ENCODE data around the gene APLP2.
"Not testable (repeated sequence)": the region's sequence is repeated elsewhere in the genome, so short reads cannot be mapped to it uniquely, and the experiment has no call there.

The APLP2 gene

DNA sequence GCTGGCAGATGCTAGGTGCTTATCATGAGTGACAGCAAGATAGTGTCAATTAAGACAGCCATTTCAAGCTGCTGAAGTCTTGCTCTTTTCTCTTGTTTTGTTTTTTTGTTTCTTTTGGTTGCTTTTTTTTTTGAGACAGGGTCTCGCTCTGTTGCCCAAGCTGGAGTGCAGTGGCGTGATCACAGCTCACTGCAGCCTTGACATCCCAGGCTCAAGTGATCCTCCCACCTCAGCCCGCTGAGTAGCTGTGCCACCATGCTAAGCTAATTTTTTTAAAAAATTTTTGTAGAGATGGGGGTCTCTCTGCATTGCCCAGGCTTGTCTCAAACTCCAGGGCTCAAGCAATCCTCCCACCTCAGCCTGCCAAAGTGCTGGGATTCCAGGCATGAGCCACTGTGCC lies 102.3 kb downstream of the APLP2 start:
- DNase-seq (ENCODE audit: low read depth) = not testable (repeated sequence)

DNA sequence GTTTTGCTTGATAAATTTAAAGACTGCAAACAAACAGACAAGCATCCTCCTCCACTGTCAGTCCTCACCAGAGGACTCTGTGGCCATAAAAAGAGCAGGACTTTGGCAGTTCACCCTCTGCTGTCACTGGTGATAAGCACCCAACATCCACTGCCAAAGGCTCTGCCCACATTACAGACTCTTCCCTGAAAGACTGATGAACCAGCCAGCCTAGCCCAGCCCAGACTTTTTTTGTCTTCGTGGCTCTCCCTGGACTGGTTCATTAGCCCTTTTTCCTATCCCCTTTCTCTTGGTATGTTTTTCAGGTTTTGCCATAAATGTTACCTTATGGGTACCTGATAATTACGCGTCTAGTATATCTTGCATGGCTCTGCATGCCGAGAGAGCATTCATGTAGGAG lies 104.9 kb downstream of the APLP2 start:
- DNase-seq (ENCODE audit: low read depth) = no peak

DNA sequence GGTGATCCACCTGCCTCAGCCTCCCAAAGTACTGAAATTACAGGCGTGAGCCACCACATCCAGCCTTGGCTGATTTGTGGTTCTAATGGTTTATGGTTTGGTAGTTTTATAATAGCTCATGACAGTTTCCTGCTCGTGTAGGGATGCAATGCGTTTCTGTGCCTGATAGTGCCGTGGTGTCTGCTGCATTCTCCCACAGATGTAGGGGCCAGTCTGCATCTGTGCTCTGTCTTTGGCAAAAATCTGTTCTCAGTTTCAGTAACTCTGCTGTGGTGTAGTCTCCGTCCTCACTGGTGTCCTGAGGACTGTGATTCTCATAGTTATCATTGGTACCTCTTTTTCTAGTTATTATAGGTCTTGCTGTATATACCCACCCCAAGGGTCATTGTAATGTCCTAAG lies 106.2 kb downstream of the APLP2 start:
- no peak for DNase-seq (ENCODE audit: low read depth)

DNA sequence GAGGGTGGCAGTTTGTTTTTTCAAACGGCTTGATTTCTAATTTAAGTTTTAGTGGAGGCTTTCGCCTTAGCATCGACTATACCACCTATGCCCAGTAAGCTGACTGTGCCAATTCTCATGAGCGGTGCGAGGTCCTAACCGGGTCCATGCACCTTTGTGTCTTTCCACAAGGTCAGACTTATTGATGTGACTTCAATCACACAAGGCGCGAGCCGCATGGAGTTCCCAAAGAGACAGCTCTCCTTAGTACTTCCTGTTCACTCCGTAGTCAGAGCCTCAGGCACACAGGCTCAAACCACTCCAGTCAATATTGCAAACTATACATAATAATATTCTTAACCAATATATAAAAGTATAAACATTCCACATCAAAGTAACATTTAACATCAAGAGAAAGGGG lies 108.1 kb downstream of the APLP2 start:
- no peak for DNase-seq (ENCODE audit: low read depth)

DNA sequence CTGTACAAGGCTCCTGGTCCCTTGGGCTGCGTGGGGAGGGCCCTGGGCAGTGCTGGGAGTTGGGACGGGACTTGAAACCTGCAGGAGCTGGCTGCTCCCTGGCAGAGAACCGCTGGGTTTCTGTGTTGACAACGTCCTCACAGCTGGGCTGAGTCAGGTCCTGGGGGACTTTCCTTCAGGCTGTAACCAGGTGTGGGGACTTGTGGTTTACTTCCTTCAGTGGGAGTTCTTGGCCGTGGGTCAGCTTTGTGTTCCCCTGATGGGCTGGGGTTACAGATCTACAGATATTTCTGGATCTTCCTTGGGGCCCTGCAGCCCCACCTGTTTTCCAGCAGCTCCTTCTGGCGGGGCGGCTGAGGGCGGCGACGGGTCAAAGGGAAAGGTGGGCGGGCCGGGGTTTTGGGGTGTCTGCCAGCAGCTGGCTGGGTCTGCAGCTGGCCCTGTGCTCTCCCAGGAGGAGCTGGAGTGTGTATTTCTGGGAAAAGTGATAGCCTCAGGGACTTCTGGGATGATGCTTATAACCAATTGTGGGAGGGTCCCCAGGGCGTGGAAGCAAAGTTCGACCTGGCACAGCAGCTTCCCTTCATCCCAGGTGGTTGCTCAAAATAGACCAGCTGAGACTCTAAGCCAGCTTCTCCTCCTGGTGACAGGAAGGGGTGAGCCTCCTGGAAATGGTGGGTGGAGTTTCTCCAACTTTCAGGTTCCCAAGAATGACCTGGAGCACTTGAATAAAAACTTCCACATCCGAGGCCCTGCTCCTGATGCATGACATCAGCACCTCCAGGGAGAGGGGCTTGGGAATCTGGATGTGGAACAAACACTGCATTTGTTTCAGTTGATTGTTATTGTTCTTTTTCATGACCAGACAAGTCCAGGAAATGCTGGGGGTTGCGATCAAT lies 109.0 kb downstream of the APLP2 start:
- no peak for DNase-seq (ENCODE audit: low read depth)

DNA sequence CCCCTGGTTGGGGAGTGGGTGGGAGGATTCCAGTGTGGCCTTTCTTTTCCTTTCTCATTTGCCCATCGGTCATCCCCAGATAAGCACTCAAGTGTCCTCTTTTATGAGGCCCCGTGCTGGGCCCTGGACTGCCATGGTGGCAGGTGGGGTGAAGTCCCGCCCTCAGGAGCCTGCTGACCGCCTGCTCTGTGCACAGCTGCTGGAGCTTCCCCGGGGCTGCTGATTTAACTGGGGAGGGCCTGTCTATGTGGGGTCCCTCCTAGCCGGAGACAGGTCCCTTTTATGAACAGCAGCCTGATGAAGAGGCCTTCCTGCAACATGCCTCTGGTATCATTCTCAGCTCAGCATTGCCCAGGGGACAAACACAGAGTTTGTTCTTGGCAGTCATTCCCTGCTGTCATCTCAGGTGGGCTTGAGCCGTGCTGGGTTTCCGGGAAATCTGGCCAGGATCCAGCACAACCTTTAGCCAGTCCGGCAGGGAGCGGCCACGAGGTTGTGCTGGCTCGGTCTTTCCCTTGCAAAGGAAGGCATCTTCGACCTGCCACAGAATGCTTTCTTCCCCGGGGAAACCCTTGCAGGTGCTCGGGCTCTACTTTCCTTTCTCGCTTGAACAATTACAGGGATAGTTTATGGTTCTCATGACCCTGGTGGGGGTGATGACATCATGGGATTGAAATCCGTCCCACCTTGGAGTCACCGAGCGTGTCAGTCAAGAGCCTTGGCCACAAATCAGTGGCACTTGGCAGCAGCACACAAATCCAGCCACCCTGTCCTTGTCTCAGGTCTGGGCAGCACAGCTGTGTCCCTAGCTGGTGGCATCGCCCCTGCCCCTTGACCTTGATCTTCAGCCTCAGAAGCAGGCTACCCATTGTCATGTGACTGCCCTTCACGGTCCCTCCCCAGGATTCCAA lies 110.0 kb downstream of the APLP2 start:
- DNase-seq (ENCODE audit: low read depth) = no peak

DNA sequence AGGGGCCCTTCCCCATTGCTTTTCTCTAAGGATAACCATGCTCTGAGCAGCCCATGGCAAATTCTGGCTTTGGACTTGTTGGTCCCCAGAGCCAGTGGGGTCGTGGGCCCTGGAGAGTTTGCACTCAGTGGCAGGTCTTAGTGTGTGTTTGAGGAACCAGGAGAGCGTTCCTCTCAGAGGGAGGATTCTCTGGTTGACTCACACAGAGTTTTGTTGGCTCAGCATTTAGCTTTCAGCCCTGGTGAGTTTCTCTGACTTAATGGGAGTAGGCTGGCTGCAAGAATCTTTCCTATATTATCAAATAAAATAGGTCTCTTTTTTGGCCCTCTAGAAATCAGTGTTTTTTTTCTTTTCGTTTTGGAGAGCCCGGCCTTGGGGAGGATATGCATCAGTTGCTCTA lies 110.8 kb downstream of the APLP2 start:
- no peak for DNase-seq (ENCODE audit: low read depth)

DNA sequence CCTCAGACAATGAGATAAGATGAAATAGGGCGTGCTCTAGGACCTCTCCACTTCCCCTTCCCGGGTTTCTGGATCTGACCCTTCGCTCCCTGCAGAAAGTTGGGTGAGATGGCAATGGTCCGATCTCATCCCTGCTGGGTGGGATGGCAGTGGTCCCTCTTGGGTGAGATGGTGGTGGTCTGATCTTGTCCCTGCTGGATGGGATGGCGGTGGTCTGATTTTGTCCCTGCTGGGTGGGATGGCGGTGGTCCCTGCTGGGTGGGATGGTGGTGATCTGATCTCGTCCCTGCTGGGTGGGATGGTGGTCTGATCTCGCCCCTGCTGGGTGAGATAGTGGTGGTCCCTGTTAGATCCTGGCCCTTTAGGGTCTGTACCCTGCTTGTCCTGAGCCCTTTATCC lies 111.2 kb downstream of the APLP2 start:
- DNase-seq (ENCODE audit: low read depth) = no peak

DNA sequence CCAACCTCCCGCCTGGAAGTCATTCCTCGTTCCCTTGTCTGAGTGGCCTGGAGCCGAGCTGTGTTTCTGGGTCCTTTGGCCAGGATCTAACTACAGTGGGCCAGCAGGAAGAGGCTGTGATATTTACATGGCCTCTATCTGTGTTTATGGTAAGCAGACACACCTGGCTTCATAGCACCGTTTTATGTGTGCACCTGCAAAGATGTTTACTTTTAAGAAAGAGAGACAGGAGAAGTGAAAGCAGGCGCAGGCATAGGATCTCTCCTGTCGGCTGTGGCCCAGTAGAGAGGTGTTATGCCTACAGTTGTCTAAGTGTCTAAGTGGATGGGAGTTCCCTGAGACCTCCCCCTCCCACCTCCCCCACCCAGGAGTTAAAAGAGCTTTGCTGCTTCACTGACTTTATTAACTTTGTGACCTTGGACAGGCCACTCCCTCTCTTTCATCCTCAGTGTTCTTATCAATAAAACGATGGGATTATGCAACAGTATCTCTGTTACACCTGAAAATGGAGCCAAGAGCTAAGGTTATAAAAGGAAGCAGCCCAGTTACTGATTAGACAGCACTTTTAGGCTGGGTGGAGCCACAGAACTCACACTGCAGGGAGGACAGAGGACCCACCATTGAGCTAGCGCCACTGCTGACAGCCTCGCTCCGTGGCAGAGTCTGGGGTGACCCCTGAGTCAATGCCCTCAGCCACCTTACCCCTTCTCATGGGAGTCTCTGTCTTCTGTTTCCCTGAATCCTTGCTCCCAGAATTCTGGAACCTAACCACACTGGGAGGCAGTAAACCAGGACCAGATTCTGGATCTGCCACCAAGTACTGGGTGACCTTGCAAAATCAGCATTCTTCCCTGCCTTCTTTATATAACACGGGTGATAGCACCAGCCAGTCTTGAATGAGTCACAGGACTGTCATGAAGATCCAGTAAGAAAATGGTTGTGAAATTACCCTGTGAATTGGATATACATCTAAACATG lies 111.9 kb downstream of the APLP2 start:
- no peak for DNase-seq (ENCODE audit: low read depth)

DNA sequence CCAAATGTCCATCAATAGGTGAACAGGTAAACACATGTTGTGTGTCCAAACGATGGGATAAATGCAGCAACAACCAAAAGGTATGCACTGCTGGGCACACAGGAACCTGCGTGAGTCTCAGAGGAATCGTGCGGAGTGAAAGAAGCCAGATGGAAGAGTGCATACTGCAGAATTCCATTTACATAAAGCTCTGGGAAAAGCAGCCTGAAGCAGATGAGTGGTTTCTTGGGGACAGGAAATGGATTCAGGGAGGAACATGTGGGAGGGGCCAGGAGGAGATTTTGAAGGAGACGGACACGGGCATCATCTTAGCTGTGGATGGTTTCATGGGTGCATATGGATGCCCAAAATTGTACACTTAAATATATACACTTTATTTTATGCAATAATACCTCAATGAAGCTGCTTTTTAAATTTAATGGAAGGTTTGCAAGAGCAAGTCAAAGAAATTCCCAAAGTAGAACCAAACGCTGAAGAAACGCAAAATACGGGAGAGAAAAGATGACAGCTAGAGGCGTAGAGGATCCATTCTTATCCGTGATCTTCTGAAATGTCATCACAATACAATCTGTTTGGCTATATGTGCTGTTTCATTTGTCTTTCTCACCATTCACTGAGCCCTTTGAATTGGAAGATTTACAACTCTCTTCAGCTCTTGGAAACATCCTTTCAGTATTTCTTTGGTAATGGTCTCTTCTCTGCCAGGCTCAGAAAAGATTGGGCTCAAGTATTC lies 114.3 kb downstream of the APLP2 start:
- DNase-seq (ENCODE audit: low read depth) = no peak

DNA sequence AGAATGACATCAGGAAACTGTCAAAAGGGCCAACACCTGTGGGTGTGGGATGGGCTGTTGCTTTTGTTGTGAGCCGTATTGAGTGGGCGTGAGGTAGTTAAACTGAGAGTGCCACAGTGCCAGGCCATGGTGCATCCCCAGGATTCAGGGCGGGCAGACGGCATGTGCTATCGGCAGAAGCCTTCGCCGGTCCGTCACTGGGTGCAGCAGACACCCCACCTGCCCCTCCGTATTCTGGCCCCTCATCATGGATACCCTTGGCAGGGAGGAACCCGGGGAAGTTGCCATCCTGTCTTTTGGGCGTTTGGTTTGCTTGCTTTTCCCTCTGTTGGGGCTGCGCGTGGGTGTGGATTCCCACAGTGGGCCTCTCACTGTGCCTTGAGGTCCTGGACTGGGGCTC lies 117.4 kb downstream of the APLP2 start:
- no peak for DNase-seq (ENCODE audit: low read depth)

DNA sequence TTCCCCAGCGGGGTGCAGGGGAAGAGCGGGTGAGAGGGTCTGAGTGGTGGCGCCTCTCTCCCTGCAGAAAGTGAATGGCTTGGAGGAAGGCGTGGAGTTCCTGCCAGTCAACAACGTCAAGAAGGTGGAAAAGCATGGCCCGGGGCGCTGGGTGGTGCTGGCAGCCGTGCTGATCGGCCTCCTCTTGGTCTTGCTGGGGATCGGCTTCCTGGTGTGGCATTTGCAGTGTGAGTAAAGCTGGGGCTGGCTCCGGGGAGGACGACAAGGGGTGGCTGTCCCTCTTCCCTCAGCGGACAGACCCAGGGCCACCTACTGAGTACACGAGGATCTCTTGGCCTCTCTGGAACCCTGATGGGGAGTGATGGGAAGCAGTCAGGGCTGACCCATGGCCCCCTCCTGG lies 118.4 kb downstream of the APLP2 start:
- no peak for DNase-seq (ENCODE audit: low read depth)

DNA sequence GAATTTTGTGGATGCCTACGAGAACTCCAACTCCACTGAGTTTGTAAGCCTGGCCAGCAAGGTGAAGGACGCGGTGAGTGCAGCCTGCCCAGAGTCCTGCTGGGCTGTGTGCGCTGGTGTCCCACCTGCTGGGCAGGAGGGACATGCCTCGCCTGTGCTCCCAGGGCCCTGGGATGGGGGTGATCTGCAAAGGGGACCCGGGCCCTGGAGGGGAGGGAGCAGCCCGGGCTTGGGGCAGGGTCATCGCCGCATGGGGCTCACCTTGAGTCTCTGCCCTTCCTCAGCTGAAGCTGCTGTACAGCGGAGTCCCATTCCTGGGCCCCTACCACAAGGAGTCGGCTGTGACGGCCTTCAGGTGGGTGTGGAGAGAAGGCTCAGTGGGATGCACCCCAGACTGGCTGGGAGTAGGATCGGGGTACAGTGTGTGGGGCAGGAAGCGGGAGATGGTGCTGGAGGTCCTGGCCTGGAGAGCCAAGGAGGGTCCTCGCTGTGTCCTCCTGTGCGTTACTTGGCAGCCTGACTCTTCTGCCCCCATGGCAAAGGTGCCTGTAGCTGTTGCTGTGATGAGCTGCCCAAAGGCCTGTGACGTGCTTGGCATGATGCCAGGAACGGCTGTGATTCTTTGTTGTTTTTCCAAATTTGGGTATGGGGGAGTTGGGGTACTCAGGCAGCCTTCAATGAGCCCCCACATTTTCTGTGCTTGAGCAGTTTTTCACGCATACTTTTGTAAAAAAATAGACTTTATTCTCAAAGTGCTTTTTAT lies 119.1 kb downstream of the APLP2 start:
- no peak for DNase-seq (ENCODE audit: low read depth)

DNA sequence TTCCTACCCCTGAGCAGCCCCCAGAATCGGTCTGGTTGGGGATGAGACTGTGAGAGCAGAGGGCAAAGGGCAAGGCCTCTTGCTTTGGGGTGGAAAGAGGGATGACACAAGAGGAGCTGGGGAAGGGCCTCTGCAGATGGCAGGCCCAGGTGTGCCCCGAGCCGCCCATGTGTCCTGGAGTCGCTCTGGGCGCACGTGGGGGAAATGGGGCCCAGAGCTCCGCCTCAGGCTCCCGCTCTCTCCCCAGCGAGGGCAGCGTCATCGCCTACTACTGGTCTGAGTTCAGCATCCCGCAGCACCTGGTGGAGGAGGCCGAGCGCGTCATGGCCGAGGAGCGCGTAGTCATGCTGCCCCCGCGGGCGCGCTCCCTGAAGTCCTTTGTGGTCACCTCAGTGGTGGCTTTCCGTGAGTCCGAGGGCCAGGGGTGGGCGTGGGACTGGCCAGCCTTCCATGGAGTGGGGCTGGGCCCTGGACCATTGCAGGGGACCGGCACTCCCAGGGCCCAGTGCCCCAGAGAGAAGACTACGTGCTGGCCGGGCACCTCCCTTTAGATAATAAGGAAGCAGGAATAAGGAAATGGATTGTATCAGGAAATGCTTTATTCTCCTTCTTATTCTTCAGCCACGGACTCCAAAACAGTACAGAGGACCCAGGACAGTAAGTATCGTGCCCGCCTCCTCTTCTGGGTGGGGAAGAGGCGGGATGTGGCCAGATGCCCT lies 120.0 kb downstream of the APLP2 start:
- no peak for DNase-seq (ENCODE audit: low read depth)

DNA sequence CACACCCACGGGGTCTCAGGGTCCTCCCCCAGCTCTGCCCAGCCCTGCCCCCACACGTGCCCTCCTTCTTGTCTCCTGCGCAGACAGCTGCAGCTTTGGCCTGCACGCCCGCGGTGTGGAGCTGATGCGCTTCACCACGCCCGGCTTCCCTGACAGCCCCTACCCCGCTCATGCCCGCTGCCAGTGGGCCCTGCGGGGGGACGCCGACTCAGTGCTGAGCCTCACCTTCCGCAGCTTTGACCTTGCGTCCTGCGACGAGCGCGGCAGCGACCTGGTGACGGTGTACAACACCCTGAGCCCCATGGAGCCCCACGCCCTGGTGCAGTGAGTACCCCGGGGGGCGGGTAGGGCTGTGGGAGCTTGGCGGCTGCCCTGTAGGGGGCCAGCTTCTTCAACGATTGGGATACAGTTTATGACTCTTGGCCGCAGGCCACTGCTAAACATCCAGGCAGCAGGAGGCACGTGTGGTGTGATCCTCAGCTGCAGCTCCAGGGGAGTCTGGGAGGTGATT lies 120.7 kb downstream of the APLP2 start:
- no peak for DNase-seq (ENCODE audit: low read depth)

DNA sequence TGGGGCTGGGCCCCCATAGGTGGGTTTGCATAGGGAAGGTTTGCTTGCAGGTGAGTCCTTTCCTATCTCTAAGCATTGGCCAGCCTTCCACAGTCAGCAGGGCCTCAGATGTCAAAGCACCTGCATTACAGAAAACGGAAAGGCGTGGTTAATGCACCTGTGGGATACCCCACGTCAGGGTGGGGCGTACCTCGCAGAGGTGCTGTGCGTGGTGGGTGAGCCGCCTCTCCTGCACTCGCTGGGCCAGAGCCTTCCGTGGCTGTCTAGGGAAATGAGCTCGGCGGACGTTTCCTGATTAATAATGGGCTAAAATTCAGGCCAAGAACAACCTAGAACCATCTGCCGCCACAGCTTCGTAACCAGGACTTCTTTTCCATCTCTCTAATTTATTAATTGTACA lies 122.2 kb downstream of the APLP2 start:
- no peak for DNase-seq (ENCODE audit: low read depth)

DNA sequence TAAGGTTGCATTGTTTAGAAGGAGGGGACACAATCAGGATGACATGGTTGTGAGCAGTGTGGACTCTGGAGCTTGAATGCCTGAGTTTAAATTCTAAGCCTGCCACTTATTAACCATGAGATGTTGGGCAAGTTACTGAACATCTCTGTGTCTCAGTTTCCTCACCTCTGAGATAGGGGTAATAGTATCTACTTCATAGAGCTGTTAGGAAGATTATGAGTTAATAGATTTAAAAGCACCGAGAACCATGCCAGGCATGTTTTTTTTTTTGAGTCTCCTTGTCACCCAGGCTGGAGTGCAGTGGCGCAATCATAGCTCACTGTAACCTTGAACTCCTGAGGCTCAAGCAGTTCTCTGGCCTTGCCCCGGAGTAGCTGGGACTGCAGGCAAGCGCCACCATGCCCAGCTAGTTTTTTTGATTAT lies 123.2 kb downstream of the APLP2 start:
- DNase-seq (ENCODE audit: low read depth) = no peak

DNA sequence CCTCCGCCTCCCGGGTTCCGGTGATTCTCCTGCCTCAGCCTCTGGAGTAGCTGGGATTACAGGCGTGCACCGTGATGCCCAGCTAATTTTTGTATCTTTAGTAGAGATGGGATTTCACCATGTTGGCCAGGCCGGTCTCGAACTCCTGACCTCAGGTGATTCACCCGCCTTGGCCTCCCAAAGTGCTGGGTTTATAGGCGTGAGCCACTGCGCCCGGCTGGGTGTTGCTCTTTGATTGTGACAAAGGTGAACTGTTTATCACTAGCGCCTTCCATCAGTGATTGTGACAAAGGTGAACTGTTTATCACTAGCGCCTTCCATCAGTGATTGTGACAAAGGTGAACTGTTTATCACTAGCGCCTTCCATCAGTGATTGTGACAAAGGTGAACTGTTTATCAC lies 123.9 kb downstream of the APLP2 start:
- DNase-seq (ENCODE audit: low read depth) = not testable (repeated sequence)

All from stimulated activated CD8-positive, alpha-beta memory T cell treated with anti-CD3 and anti-CD28 coated beads, Interleukin-12 subunit alpha, Interleukin-12 subunit beta, amount 100 ng/mL, for 4 hours (primary cell).